Liver (tissue), 9 donors: ENCODE data around the gene TRMT61B. TPM values are rescaled to one million over a fixed set of nuclear protein-coding genes. Genes with fewer than 3 reads are reported as not detected.
A peak's percentile ranks its signal among the peaks of the same experiment; 100 is the strongest.

ENCODE experiments used
- DNase-seq: peaks from one replicate; pipeline ENCODE4 v3.0.0-alpha.2; 2017; ENCODE audit warnings: low spot score
- H3K27ac ChIP-seq, 2 donors: one replicate each; pipeline ENCODE4 v1.7.0; 2013; ENCODE audit warnings: inconsistent platforms in 2 of 2, low read length in 2 of 2, control low read depth in 1 of 2, low read depth in 1 of 2, mild to moderate bottlenecking in 1 of 2
- H3K27me3 ChIP-seq, 4 donors: one replicate each; pipeline versions ENCODE4 v1.6.1 to v1.7.0; 2013; ENCODE audit warnings: low read length in 3 of 4, inconsistent platforms in 1 of 4, mild to moderate bottlenecking in 1 of 4, moderate library complexity in 1 of 4; ENCODE audit not compliant: control insufficient read depth in 4 of 4, insufficient read depth in 4 of 4
- H3K36me3 ChIP-seq, 4 donors: one replicate each; pipeline versions ENCODE4 v1.6.1 to v1.7.0; 2013; ENCODE audit warnings: low read length in 3 of 4, mild to moderate bottlenecking in 3 of 4, low read depth in 1 of 4, moderate library complexity in 1 of 4; ENCODE audit not compliant: control insufficient read depth in 4 of 4, insufficient read depth in 3 of 4
- H3K4me1 ChIP-seq, 4 donors: one replicate each; pipeline versions ENCODE4 v1.6.1 to v1.7.0; 2013; ENCODE audit warnings: low read length in 3 of 4, mild to moderate bottlenecking in 3 of 4, moderate library complexity in 1 of 4; ENCODE audit not compliant: control insufficient read depth in 4 of 4, insufficient read depth in 4 of 4
- H3K4me3 ChIP-seq, 3 donors: one replicate each; pipeline versions ENCODE4 v1.6.1 to v1.7.0; 2013; ENCODE audit warnings: low read length in 3 of 3, control low read depth in 1 of 3, low read depth in 1 of 3, mild to moderate bottlenecking in 1 of 3
- H3K9ac ChIP-seq, 2 donors: one replicate each; pipeline ENCODE4 v1.7.0; 2013; ENCODE audit warnings: low read length in 2 of 2, mild to moderate bottlenecking in 2 of 2, moderate library complexity in 2 of 2, control low read depth in 1 of 2, low read depth in 1 of 2
- H3K9me3 ChIP-seq, 4 donors: one replicate each; pipeline versions ENCODE4 v1.6.1 to v1.7.0; 2013; ENCODE audit warnings: low read length in 3 of 4; ENCODE audit not compliant: control insufficient read depth in 4 of 4
- ATF3 ChIP-seq: IDR thresholded peaks from 2 replicates; pipeline ENCODE4 v1.6.1; 2016; ENCODE audit warnings: antibody characterized with exemption
- CTCF ChIP-seq: fragments of 150-350 bp; IDR thresholded peaks from 2 replicates; pipeline ENCODE4 v1.5.1; 2017; ENCODE audit warnings: improper control_type of control experiment, low read depth, low read length; ENCODE audit not compliant: missing input control
- EGR1 ChIP-seq, 2 donors: IDR thresholded peaks; 2 replicates each; pipeline ENCODE4 v1.6.1; 2016 to 2018; ENCODE audit warnings: antibody characterized with exemption in 2 of 2, low read depth in 2 of 2
- FOXA1 ChIP-seq: IDR thresholded peaks from 2 replicates; pipeline ENCODE4 v1.6.1; 2016; ENCODE audit warnings: antibody characterized with exemption
- FOXA2 ChIP-seq: IDR thresholded peaks from 2 replicates; pipeline ENCODE4 v1.6.1; 2016; ENCODE audit warnings: antibody characterized with exemption
- GABPA ChIP-seq, 2 donors: IDR thresholded peaks in 1 of 2; conservative IDR thresholded peaks in 1 of 2; 2 replicates each; pipeline ENCODE4 v1.6.1; 2016; ENCODE audit warnings: antibody characterized with exemption in 2 of 2, mild to moderate bottlenecking in 1 of 2, moderate library complexity in 1 of 2
- HNF4A ChIP-seq, 2 donors: conservative IDR thresholded peaks; 2 replicates each; pipeline ENCODE4 v1.6.1; 2016; ENCODE audit warnings: antibody characterized with exemption in 2 of 2, mild to moderate bottlenecking in 2 of 2
- HNF4G ChIP-seq: IDR thresholded peaks from 2 replicates; pipeline ENCODE4 v1.6.1; 2016; ENCODE audit warnings: antibody characterized with exemption
- JUND ChIP-seq, 2 donors: IDR thresholded peaks; 2 replicates each; pipeline ENCODE4 v1.6.1; 2016; ENCODE audit warnings: antibody characterized with exemption in 2 of 2
- MAX ChIP-seq: IDR thresholded peaks from 2 replicates; pipeline ENCODE4 v1.6.1; 2016; ENCODE audit warnings: antibody characterized with exemption
- NR2F2 ChIP-seq: IDR thresholded peaks from 2 replicates; pipeline ENCODE4 v1.6.1; 2016; ENCODE audit warnings: antibody characterized with exemption
- RAD21 ChIP-seq, 2 donors: IDR thresholded peaks; 2 replicates each; pipeline ENCODE4 v1.6.1; 2016; ENCODE audit warnings: antibody characterized with exemption in 2 of 2, mild to moderate bottlenecking in 2 of 2
- REST ChIP-seq: IDR thresholded peaks from 2 replicates; pipeline ENCODE4 v1.6.1; 2016; ENCODE audit warnings: antibody characterized with exemption, mild to moderate bottlenecking
- RXRA ChIP-seq, 2 donors: IDR thresholded peaks; 2 replicates each; pipeline ENCODE4 v1.6.1; 2017 to 2018; ENCODE audit warnings: antibody characterized with exemption in 2 of 2, mild to moderate bottlenecking in 1 of 2
- SP1 ChIP-seq: IDR thresholded peaks from 2 replicates; pipeline ENCODE4 v1.6.1; 2018; ENCODE audit warnings: antibody characterized with exemption, mild to moderate bottlenecking
- YY1 ChIP-seq: IDR thresholded peaks from 2 replicates; pipeline ENCODE4 v1.6.1; 2016; ENCODE audit warnings: antibody characterized with exemption, mild to moderate bottlenecking
- ZBTB33 ChIP-seq: IDR thresholded peaks from 2 replicates; pipeline ENCODE4 v1.6.1; 2016; ENCODE audit warnings: antibody characterized with exemption
- WGBS: extraction: QIAGEN DNeasy Blood & Tissue Kit; methylation state at CpG from one replicate; pipeline ENCODE4 v1.1.7; 2013; 5-methylcytosine and 5-hydroxymethylcytosine counted together
- polyA plus RNA-seq, 2 donors: library from polyadenylated mRNA; stranded (reverse) in 1 of 2; unstranded in 1 of 2; fragments of 200-250 nt in 1 of 2; fragments of >200 nt in 1 of 2; fragmentation: Nextera tagmentation in 1 of 2; extraction: Ambion mirVana in 1 of 2; gene quantifications; one replicate each; pipeline versions ENCODE4 v1.2.1 to v1.2.3, GENCODE V29; 2013 to 2015
- total RNA-seq, 2 donors: library from RNA; depleted of rRNA; stranded (reverse); fragments of >200 nt; gene quantifications; one replicate each; pipeline ENCODE4 v1.2.3, GENCODE V29; 2014
- donor health status: healthy.
- donor health status: healthy.
- donor health status: healthy.
- donor health status: healthy.
- donor health status: healthy.

The TRMT61B gene
- total and polyA plus RNA-seq, 4 donors: 7.6 to 10.6 (median 9.7) TPM

- H3K27me3 ChIP-seq: no peaks in the 10 kb centered on the region
- H3K4me1 ChIP-seq: peaks cover 7 to 44% (median 41%) of the 10 kb centered on the region in 4 donors
- peak overlapping the region; percentile 45 to 57 for H3K9ac ChIP-seq
- H3K9me3 ChIP-seq: no peaks in the 10 kb centered on the region
- peak; percentile 39 for DNase-seq
- no peaks in the 10 kb centered on the region for H3K36me3 ChIP-seq
- WGBS: 1% methylated on average over 19 of the region's 19 CpGs
- TF ChIP-seq CTCF (no peak), NR2F2 (no peak), FOXA2 (no peak), SP1 (no peak), ATF3 (no peak), REST (no peak), GABPA (IDR thresholded peaks at IDR 0.05 in 1 of 2, conservative IDR thresholded peaks at IDR 0.05 in 1 of 2) (no peak), YY1 (no peak), HNF4A (conservative IDR thresholded peaks at IDR 0.05) (no peak), HNF4G (no peak), RXRA (IDR thresholded peaks at IDR 0.05) (no peak), JUND (IDR thresholded peaks at IDR 0.05) (no peak), EGR1 (IDR thresholded peaks at IDR 0.05; ENCODE audit: low read depth in 2 of 2) (no peak)
- peak overlapping the region; percentile 81 to 90 for H3K27ac ChIP-seq
- peak overlapping the region; percentile 94 to 100 (median 96) for H3K4me3 ChIP-seq
These were observed 25.2 kb upstream of the TRMT61B start for GRCh38 chr2:28895189-28895893.

- no peaks in the 10 kb centered on the region for H3K36me3 ChIP-seq
- H3K27me3 ChIP-seq: no peaks in the 10 kb centered on the region
- H3K9ac ChIP-seq: peak within 1 kb of the TSS; percentile 45 to 57
- no peaks in the 10 kb centered on the region for H3K9me3 ChIP-seq
- DNase-seq: peak; percentile 96
- peaks cover 7 to 42% (median 40%) of the 10 kb centered on the region in 4 donors for H3K4me1 ChIP-seq
- peak within 1 kb of the TSS; percentile 94 to 100 (median 96) for H3K4me3 ChIP-seq
- TF ChIP-seq JUND (IDR thresholded peaks at IDR 0.05) (peak in 1 of 2 donors; percentile 34), ZBTB33 (peak; percentile 95), ATF3 (no peak), GABPA (IDR thresholded peaks at IDR 0.05 in 1 of 2, conservative IDR thresholded peaks at IDR 0.05 in 1 of 2) (peak; percentile 22 to 89), HNF4A (conservative IDR thresholded peaks at IDR 0.05) (peak; percentile 46 to 50), SP1 (peak; percentile 86), YY1 (peak; percentile 96), FOXA2 (no peak), RAD21 (IDR thresholded peaks at IDR 0.05) (peak; percentile 17 to 19), MAX (peak; percentile 94), EGR1 (IDR thresholded peaks at IDR 0.05; ENCODE audit: low read depth in 2 of 2) (peak; percentile 46 to 83), RXRA (IDR thresholded peaks at IDR 0.05) (peak; percentile 39 to 53), FOXA1 (peak; percentile 47), NR2F2 (no peak), REST (peak; percentile 38), HNF4G (no peak)
- under 1% methylated on average over 79 of the region's 79 CpGs for WGBS
- peak within 1 kb of the TSS; percentile 81 to 90 for H3K27ac ChIP-seq
These were observed 24.5 kb upstream of the TRMT61B start, which contains the start of gene WDR43 for GRCh38 chr2:28894470-28895188. Gene WDR43 (plus strand): TSS chr2:28894667. CDS start chr2:28894699, 32 bp downstream.
